ENCODE measurements around the gene TFPT.

TFPT gene

GRCh38 chr19:54073829-54074228, 41.6 kb downstream of the TFPT start:
- no peak for DNase-seq (ENCODE audit: low read depth)

- no peak for DNase-seq (ENCODE audit: low read depth)
Measured at GRCh38 chr19:54069470-54069869, 46.0 kb downstream of the TFPT start.

GRCh38 chr19:54063350-54064116, 51.9 kb downstream of the TFPT start, which contains the start of gene VSTM1:
Gene VSTM1, minus strand, starts transcription at chr19:54063897. Its CDS starts 120 bp downstream, at chr19:54063777.
- DNase-seq (ENCODE audit: low read depth), result no peak

- no peak for DNase-seq (ENCODE audit: low read depth)
Measured at GRCh38 chr19:54062643-54063042, 52.8 kb downstream of the TFPT start.
